Activated CD4-positive, alpha-beta T cell treated with anti-CD3 and anti-CD28 coated beads, Interleukin-2, amount 10 ng/mL, durations not matched to agents 7 days and 5 days (primary cell): ENCODE data around the gene ITIH4. TPM values are rescaled to one million over a fixed set of nuclear protein-coding genes. Genes with fewer than 3 reads are reported as not detected.

Experiments
- CTCF ChIA-PET: fragments of 350-600 bp; sonication (Branson Sonifier 250); formaldehyde crosslinking; loops from one replicate; lab custom pipeline; 2021; ENCODE audit warnings: antibody characterized with exemption; lab: Charles Lee
- POLR2A ChIA-PET: fragments of 350-600 bp; sonication (Branson Sonifier 250); formaldehyde crosslinking; loops from one replicate; lab custom pipeline; 2021; ENCODE audit warnings: antibody characterized with exemption; lab: Charles Lee
- DNase-seq: peaks from one replicate; pipeline ENCODE4 v3.0.0-alpha.2; 2020
- H3K27ac Mint-ChIP-seq: one replicate; pipeline ENCODE4 v1.8.0; 2021; ENCODE audit warnings: mild to moderate bottlenecking, moderate library complexity, mixed read lengths
- H3K27me3 Mint-ChIP-seq: one replicate; pipeline ENCODE4 v1.8.0; 2021; ENCODE audit warnings: mixed read lengths
- H3K36me3 Mint-ChIP-seq: one replicate; pipeline ENCODE4 v1.8.0; 2021; ENCODE audit warnings: low read depth, mixed read lengths
- H3K4me1 Mint-ChIP-seq: one replicate; pipeline ENCODE4 v1.8.0; 2021; ENCODE audit warnings: mixed read lengths
- H3K4me3 Mint-ChIP-seq: one replicate; pipeline ENCODE4 v1.8.0; 2021; ENCODE audit warnings: mild to moderate bottlenecking, moderate library complexity, mixed read lengths
- H3K9me3 Mint-ChIP-seq: one replicate; pipeline ENCODE4 v1.8.0; 2021; ENCODE audit warnings: mixed read lengths
- microRNA-seq: library from miRNA; unstranded; fragments of <30 nt; microRNA quantifications from one replicate; pipeline ENCODE4 v1.2.0, GENCODE V29; 2021; ENCODE audit warnings: borderline microRNAs expressed, borderline replicate concordance
- total RNA-seq, 2 experiments: library from RNA; stranded (reverse); gene quantifications; one replicate each; pipeline ENCODE4 v1.2.3, GENCODE V29; 2021

The ITIH4 gene
- total RNA-seq, 2 experiments from 2014 or later = 25.5 to 28.6 TPM

DNA sequence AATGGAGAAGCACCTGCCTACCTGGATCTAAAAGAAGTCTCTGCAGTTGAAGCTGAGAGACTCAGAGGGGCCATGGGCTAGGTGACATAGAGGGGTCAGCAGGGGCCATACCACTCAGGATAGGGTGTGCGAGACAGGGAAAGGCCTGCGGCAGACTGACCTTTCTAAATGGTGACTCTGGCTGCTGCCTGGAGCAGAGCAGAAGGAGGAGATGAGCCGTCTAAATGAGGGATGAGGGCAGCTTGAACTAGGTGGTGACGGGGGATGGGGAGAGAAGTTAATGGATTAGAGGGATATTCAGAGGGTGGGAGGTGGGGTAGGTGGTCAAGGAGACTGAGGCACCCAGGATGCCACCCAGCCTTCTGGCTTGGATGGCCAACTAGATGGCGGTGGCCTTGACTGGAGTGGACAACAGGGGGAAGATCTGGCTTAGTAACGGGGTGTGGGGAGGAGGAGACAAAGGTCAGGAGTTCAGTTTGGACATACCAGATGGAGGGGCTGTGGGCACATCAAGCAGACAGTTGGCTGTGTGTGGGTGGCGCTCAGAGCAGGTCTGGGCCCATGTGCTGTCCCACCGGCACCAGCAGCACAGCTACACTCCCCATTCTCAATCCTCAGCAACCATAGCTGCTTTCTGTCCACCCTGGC, 56.3 kb downstream of the ITIH4 start:
- no peaks in the 10 kb centered on the region for H3K27me3 Mint-ChIP-seq
- no peaks in the 10 kb centered on the region for H3K36me3 Mint-ChIP-seq
- ChIA-PET CTCF (interaction anchor here (0.6 to 1.8 kb wide), 3 partner anchors 22 to 29 kb away, joined by 3 to 6 read pairs (median 3); no protein-coding TSS in a partner anchor), POLR2A (no interaction called here)
- no peaks in the 10 kb centered on the region for H3K9me3 Mint-ChIP-seq
- peaks cover 20% of the 10 kb centered on the region for H3K4me1 Mint-ChIP-seq
- H3K27ac Mint-ChIP-seq = no peak overlapping the region
- DNase-seq = no peak
- no peak overlapping the region for H3K4me3 Mint-ChIP-seq

DNA sequence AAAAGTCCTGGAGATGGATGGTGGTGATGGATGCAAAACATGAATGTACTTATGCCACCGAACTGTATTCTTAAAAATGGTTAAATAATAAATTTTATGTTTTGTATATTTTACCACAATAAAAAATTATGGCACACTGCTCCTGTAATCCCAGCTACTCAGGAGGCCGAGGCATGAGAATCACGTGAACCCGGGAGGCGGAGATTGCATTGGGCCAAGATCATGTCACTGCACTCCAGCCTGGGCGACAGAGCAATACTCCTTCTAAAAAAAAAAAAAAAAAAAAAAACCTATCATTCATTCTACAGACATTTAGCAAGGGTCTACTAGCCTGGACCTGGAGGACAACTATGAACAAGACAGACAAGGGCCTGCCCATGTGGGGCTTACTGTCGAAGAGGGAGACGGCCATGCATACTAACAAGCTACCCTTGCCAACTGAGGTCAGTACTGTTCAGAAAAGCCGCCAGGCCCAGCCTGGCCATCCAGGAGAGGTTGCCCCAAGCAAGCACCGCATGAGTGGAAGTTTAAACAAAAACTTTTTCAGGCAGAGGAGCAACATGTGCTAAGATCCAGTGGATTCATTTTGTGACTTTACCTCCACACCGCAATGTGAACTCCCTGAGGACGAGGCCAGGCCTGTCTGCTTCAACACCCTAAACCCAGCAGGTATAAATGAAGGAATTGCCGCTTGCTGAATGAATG, 57.0 kb downstream of the ITIH4 start:
- CTCF ChIA-PET = interaction anchor here (0.6 to 1.8 kb wide), 4 partner anchors 23 to 40 kb away, joined by 3 to 6 read pairs (median 4); no protein-coding TSS in a partner anchor
- DNase-seq = no peak

DNA sequence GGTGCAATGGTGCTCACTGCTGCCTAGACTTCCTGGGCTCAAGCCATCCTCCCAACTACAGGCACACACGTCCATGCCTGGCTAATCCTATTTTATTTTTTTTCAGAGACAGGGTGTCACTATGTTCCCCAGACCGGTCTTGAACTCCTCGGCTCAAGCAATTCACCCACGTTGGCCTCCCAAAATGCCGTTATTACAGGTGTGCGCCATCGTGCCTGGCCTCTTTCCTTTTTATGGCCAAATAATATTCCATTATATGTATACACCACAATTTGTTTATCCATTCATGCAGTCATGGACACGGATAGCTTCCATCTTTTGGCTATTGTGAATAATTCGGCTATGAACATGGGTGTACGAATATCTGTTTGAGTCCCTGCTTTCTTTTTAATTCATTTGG, 58.8 kb downstream of the ITIH4 start:
- peak overlapping the region; percentile 95 for H3K27ac Mint-ChIP-seq
- peak overlapping the region; percentile 84 for H3K4me3 Mint-ChIP-seq
- no peaks in the 10 kb centered on the region for H3K27me3 Mint-ChIP-seq
- peaks cover 4% of the 10 kb centered on the region for H3K36me3 Mint-ChIP-seq
- no peaks in the 10 kb centered on the region for H3K9me3 Mint-ChIP-seq
- ChIA-PET POLR2A (no interaction called here), CTCF (interaction anchor here (0.9 to 1.3 kb wide), 2 partner anchors 20 to 81 kb away, joined by 4 to 5 read pairs; no protein-coding TSS in a partner anchor)
- DNase-seq = no peak
- H3K4me1 Mint-ChIP-seq = peaks cover 20% of the 10 kb centered on the region

More for the DNA sequence above, 57.0 kb downstream of the ITIH4 start:
- Mint-ChIP-seq H3K9me3 (no peaks in the 10 kb centered on the region), H3K27me3 (no peaks in the 10 kb centered on the region), H3K36me3 (no peaks in the 10 kb centered on the region), H3K4me1 (peaks cover 20% of the 10 kb centered on the region), H3K4me3 (no peak overlapping the region), H3K27ac (no peak overlapping the region)
- POLR2A ChIA-PET = no interaction called here

DNA sequence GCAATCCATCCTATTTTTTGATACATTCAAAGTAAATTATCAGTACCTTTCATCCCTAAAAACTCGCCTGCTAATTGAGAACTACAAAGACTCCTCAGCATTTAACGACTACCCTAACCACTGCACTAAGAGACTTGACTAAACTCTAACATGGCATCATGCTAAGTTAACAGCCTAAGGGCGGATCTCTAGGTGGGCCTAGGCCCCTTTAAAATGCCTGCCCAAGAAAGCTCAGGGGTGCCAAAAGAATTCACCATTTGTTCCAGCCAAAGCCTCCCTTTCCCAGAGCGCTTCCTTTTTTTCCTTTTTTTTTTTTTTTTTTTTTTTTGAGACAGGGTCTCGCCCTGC, 59.2 kb downstream of the ITIH4 start:
- H3K36me3 Mint-ChIP-seq = peaks cover 4% of the 10 kb centered on the region
- peaks cover 20% of the 10 kb centered on the region for H3K4me1 Mint-ChIP-seq
- no peaks in the 10 kb centered on the region for H3K9me3 Mint-ChIP-seq
- POLR2A ChIA-PET = no interaction called here
- peak overlapping the region; percentile 95 for H3K27ac Mint-ChIP-seq
- CTCF ChIA-PET = interaction anchor here (0.9 to 1.3 kb wide), 2 partner anchors 20 to 82 kb away, joined by 4 to 5 read pairs; no protein-coding TSS in a partner anchor
- DNase-seq = no peak
- H3K27me3 Mint-ChIP-seq = no peaks in the 10 kb centered on the region
- H3K4me3 Mint-ChIP-seq = peak overlapping the region; percentile 84

DNA sequence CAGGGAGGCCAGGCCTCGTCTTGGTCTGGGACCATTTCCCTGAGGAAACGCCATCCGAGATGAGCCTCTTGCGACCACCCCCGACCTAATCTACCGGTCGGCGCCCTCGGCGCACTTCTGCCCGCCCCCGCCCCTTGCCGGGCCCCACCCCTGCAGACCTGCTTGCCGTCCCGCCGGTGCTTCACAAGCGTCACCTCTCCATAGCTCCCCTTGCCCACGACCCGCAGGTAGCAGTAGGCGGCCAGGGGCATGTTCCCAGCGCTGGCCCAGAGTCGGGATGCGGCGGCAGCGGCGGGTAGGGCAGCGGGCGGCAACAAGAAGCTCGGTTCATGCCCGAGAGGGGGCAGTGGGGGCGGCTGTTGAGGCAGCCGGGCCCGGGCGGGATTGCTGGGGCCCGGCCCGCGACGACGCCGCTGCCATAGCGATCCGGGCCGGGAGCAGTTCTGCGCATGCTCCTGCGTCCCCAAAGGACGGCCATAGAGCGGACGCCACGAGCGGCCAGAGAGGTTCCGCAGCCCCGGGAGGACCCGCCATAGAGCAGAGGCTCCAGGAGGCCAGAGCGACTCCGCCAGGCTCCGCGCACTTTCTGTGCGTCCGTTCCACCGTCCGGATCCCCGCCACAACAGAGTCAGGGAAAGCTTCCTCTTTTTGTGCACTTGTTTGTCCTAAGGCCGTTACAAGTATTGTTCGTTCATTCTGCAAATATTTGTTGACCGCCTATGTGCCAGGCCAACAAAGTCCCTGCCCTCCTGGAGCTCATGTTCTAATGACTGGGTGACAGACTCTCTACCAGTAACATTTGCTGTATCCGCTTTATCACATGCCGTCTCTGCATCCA, 59.8 kb downstream of the ITIH4 start, which contains the start of gene NEK4:
Gene NEK4, minus strand, starts transcription at position 445 of the 838 bp plus-strand sequence. Its CDS starts 194 bp downstream, at position 251.
- H3K9me3 Mint-ChIP-seq = no peaks in the 10 kb centered on the region
- H3K4me3 Mint-ChIP-seq = peak within 1 kb of the TSS; percentile 84
- ChIA-PET POLR2A (interaction anchor here (0.5 to 0.6 kb wide), 2 partner anchors 49 to 1912 kb away, joined by 4 read pairs; no protein-coding TSS in a partner anchor), CTCF (interaction anchor here (0.6 to 1.3 kb wide), 6 partner anchors 12 to 298 kb away, joined by 3 to 5 read pairs (median 4); no protein-coding TSS in a partner anchor)
- no peaks in the 10 kb centered on the region for H3K27me3 Mint-ChIP-seq
- peaks cover 7% of the 10 kb centered on the region for H3K36me3 Mint-ChIP-seq
- H3K4me1 Mint-ChIP-seq = peaks cover 20% of the 10 kb centered on the region
- peak within 1 kb of the TSS; percentile 95 for H3K27ac Mint-ChIP-seq
- peak; percentile 85 for DNase-seq

DNA sequence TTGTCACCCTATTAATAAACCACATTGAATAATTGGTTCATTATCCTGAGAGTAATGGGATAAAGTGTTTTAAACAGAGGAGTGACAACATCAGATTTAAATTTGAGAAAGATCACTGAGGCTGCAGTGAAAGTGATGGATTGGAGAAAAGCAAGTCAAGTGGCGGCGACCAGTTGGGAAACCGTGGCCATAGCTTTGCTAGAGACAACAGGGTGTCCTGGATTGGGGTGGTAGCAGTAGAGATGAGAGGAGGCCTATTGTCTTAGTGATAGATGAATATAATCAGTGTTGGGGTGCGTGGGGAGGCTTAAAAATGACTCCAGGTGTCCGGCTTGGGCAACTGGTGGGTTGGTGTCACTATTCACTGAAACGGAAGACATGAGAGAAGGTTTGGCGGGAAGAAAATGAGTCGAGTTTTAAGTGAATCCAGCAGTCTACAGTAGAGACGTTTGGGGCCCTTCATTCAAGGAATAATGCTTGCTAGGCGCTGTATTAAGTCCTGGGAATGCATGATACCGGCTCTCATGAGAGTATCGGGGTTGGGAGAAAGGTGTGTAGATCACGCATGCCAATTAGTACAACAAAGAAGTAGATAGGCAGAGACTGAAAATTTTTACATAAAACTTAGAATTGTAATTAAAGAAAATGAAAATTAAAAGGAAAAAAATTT, 60.6 kb downstream of the ITIH4 start:
- POLR2A ChIA-PET = interaction anchor here (0.5 to 0.6 kb wide), 2 partner anchors 49 to 1913 kb away, joined by 4 read pairs; no protein-coding TSS in a partner anchor
- Mint-ChIP-seq H3K27me3 (no peaks in the 10 kb centered on the region), H3K27ac (peak overlapping the region; percentile 85), H3K4me1 (peaks cover 20% of the 10 kb centered on the region), H3K4me3 (peak overlapping the region; percentile 84), H3K36me3 (peaks cover 15% of the 10 kb centered on the region), H3K9me3 (no peaks in the 10 kb centered on the region)
- CTCF ChIA-PET = interaction anchor here (1.1 to 1.3 kb wide), 3 partner anchors 13 to 28 kb away, joined by 3 to 5 read pairs (median 4); no protein-coding TSS in a partner anchor
- DNase-seq = no peak

DNA sequence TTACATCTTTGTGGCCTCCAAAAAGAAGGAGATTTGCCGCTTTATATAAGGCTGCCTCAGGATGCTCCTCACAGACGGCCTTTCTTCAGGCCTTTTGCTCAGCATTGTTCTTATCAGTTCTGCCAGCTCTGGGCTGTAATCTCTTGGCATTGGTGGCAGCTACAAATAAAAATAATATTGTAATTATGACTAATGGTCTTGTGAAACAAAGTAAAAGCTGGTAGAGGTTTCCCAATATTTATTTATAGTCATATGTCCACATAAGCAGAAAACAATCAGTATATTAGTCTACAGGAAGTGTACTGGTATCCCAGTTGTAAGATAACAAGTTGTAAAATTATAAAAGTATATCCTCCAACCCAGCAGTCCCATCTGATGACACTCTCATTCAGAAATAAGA, 67.0 kb downstream of the ITIH4 start:
- H3K4me3 Mint-ChIP-seq = no peak overlapping the region
- no peaks in the 10 kb centered on the region for H3K9me3 Mint-ChIP-seq
- ChIA-PET CTCF (interaction anchor here (1.1 kb wide), 1 partner anchor 19 kb away, joined by 3 read pairs; no protein-coding TSS in a partner anchor), POLR2A (no interaction called here)
- peaks cover 45% of the 10 kb centered on the region for H3K36me3 Mint-ChIP-seq
- no peaks in the 10 kb centered on the region for H3K27me3 Mint-ChIP-seq
- H3K4me1 Mint-ChIP-seq = no peaks in the 10 kb centered on the region
- H3K27ac Mint-ChIP-seq = no peak overlapping the region
- no peak for DNase-seq

Small RNA genes lying within 50 kb of the gene (microRNA-seq; reads per million reads assigned to microRNA genes)
- gene MIR8064 = not detected

Other genes with a start within 250 kb of the ITIH4 start
- gene PBRM1, start 144.8 kb downstream of the ITIH4 start, total RNA-seq = 10 to 100 TPM; 88.9 to 97.7 TPM
- 10 to 100 TPM; 74.8 to 79.1 TPM for gene GNL3, start 144.6 kb downstream of the ITIH4 start, total RNA-seq
- gene GLT8D1, start 124.9 kb downstream of the ITIH4 start, total RNA-seq = 10 to 100 TPM; 43.0 to 47.2 TPM
- gene SPCS1, start 124.6 kb downstream of the ITIH4 start, total RNA-seq = 100 to 1,000 TPM in 1 of 2 experiments, 10 to 100 TPM in 1; 97.0 to 102 TPM
- gene NEK4, start 59.7 kb downstream of the ITIH4 start, total RNA-seq = 10 to 100 TPM; 21.4 to 22.2 TPM
- not detected for gene ITIH1, start 53.1 kb downstream of the ITIH4 start, total RNA-seq
- not detected for gene ITIH3, start 35.9 kb downstream of the ITIH4 start, total RNA-seq
- gene MUSTN1, start 4.3 kb upstream of the ITIH4 start, total RNA-seq = 1 to 10 TPM in 1 of 2 experiments, not detected in 1; 2.8 TPM
- gene STIMATE, start 66.9 kb upstream of the ITIH4 start, total RNA-seq = 10 to 100 TPM; 30.1 to 35.0 TPM
- 10 to 100 TPM; 32.2 to 32.8 TPM for gene SFMBT1, start 215.4 kb upstream of the ITIH4 start, total RNA-seq